ENCODE data around the gene TMEM163.

GRCh38 chr2:134435936-134436335 lies 282.9 kb downstream of the TMEM163 start:
- TF ChIP-seq CTCF (IDR thresholded peaks at IDR 0.05) (no peak), POLR2A (IDR thresholded peaks at IDR 0.05) (no peak)
